A549 (cell line): ENCODE data around the gene CHML. TPM values are rescaled to one million over a fixed set of nuclear protein-coding genes. Genes with fewer than 3 reads are reported as not detected.

ENCODE experiments used
- ATAC-seq, 2 experiments: fragments of 200-7000 bp in 1 of 2; fragments of >200 bp in 1 of 2; cut with Nextera tagmentation in 1 of 2; cut with Tn5 transposase in 1 of 2; 3 replicates each; pipeline versions ENCODE4 v1.8.0 to v1.9.1; 2018 to 2020; ENCODE audit warnings: mild to moderate bottlenecking in 1 of 2, moderate library complexity in 1 of 2
- CTCF ChIA-PET: fragments of 300-600 bp; sonication (Branson Sonifier 250); formaldehyde crosslinking; extraction: SDS; loops from one replicate; lab custom pipeline; 2021; ENCODE audit warnings: antibody characterized with exemption, inconsistent platforms; lab: Yijun Ruan, JAX
- POLR2A ChIA-PET: fragments of 350-600 bp; formaldehyde crosslinking; extraction: SDS; loops from one replicate; lab custom pipeline; 2021; ENCODE audit warnings: antibody characterized with exemption, inconsistent platforms; lab: Yijun Ruan, JAX
- DNase-seq, 2 experiments: peaks; one replicate each; pipeline versions ENCODE4 v3.0.0 to v3.0.0-alpha.2; 2011 to 2016; ENCODE audit warnings: low read depth in 1 of 2, low spot score in 1 of 2
- FAIRE-seq: peaks from 2 replicates; lab custom pipeline; 2011; peaks lifted over from hg19 to GRCh38; lab: Jason Lieb, UNC
- H3K27ac ChIP-seq, 2 experiments: fragments of >200 bp; sonication (Bioruptor Twin); formaldehyde crosslinking; 3 replicates each; pipeline ENCODE4 v1.5.1; 2016 to 2017
- H3K4me1 ChIP-seq: fragments of >200 bp; sonication (Bioruptor Twin); formaldehyde crosslinking; 3 replicates; pipeline ENCODE4 v1.6.1; 2016
- H3K4me2 ChIP-seq: fragments of >200 bp; sonication (Bioruptor Twin); formaldehyde crosslinking; 3 replicates; pipeline ENCODE4 v1.6.1; 2016
- H3K4me3 ChIP-seq: fragments of >200 bp; sonication (Bioruptor Twin); formaldehyde crosslinking; 3 replicates; pipeline ENCODE4 v1.5.1; 2016
- H3K9me3 ChIP-seq: fragments of >200 bp; sonication (Bioruptor Twin); formaldehyde crosslinking; 3 replicates; pipeline ENCODE4 v1.6.1; 2016
- ATOH8 ChIP-seq: fragments of 250-450 bp; sonication (Bioruptor Pico); IDR thresholded peaks from 2 replicates; pipeline ENCODE4 v1.5.0; 2020; ENCODE audit warnings: low read depth, mild to moderate bottlenecking, moderate library complexity
- CBX8 ChIP-seq: fragments of 200-600 bp; sonication (generic); IDR thresholded peaks from 2 replicates; pipeline ENCODE4 v1.6.1; 2016
- E2F6 ChIP-seq: IDR thresholded peaks from 2 replicates; pipeline ENCODE4 v1.6.1; 2012; ENCODE audit warnings: low read depth, borderline replicate concordance
- HDAC2 ChIP-seq: fragments of 200-600 bp; sonication (generic); IDR thresholded peaks from 2 replicates; pipeline ENCODE4 v1.6.1; 2016
- MAFK ChIP-seq: fragments of 450-650 bp; IDR thresholded peaks from 2 replicates; pipeline ENCODE4 v1.6.1; 2014; ENCODE audit not compliant: partially characterized antibody
- MAZ ChIP-seq: fragments of 150-350 bp; IDR thresholded peaks from 2 replicates; pipeline ENCODE4 v1.6.1; 2014; ENCODE audit warnings: antibody characterized with exemption, low read depth, low read length, borderline replicate concordance
- PHF8 ChIP-seq: fragments of 200-600 bp; sonication (generic); IDR thresholded peaks from 2 replicates; pipeline ENCODE4 v1.6.1; 2016; ENCODE audit warnings: low read depth, mild to moderate bottlenecking, antibody characterized with exemption, moderate library complexity, borderline replicate concordance
- POLR2A ChIP-seq: IDR thresholded peaks from 2 replicates; pipeline ENCODE4 v1.6.1; 2012; ENCODE audit warnings: mild to moderate bottlenecking, low read length
- SMC3 ChIP-seq: fragments of >200 bp; sonication (Bioruptor Twin); formaldehyde crosslinking; IDR thresholded peaks from 3 replicates; pipeline ENCODE4 v1.6.1; 2018; ENCODE audit warnings: inconsistent platforms
- ZC3H11A ChIP-seq: fragments of 450-650 bp; IDR thresholded peaks from 2 replicates; pipeline ENCODE4 v1.6.1; 2014; ENCODE audit warnings: antibody characterized with exemption, mild to moderate bottlenecking
- ZFP36 ChIP-seq: fragments of 450-650 bp; IDR thresholded peaks from 2 replicates; pipeline ENCODE4 v1.6.1; 2014; ENCODE audit warnings: borderline replicate concordance; ENCODE audit not compliant: partially characterized antibody
- WGBS: methylation state at CpG from one replicate; pipeline ENCODE4 v1.1.6; 2017; ENCODE audit errors: missing lambda C conversion rate; 5-methylcytosine and 5-hydroxymethylcytosine counted together
- polyA plus RNA-seq, 4 experiments: library from polyadenylated mRNA; depleted of rRNA in 3 of 4; stranded (reverse); fragments of >200 nt; fragmentation: RNase III in 1 of 4; extraction: RNeasy Plus Mini Kit Qiagen cat#74134 plus additional on column Dnase treatment in 1 of 4; gene quantifications; 2 replicates in 3 of 4; 3 replicates in 1 of 4; pipeline ENCODE4 v1.2.3, GENCODE V29; 2011 to 2017
- TF ChIP-seq, protein P1 (sequence below): fragments of 150-350 bp; IDR thresholded peaks from 2 replicates; pipeline ENCODE4 v1.6.1; 2014; ENCODE audit warnings: low read depth, mild to moderate bottlenecking, low read length
- TF ChIP-seq, protein P2 (sequence below): IDR thresholded peaks from 2 replicates; pipeline ENCODE4 v1.6.1; 2012
- TF ChIP-seq, protein P3 (sequence below): fragments of 200-600 bp; sonication (generic); IDR thresholded peaks from 2 replicates; pipeline ENCODE4 v1.6.1; 2016; ENCODE audit warnings: antibody characterized with exemption, mild to moderate bottlenecking, moderate library complexity

The CHML gene
- polyA plus RNA-seq, 2 of the 4 experiments (the other 2 are of a cell fraction): 8.8 to 15.2 TPM

GRCh38 chr1:241631674-241632073 is 8.5 kb downstream of the CHML start:
- H3K9me3 ChIP-seq: no peaks in the 10 kb centered on the region
- ChIA-PET POLR2A (no interaction called here), CTCF (interaction anchor here (0.6 to 2.0 kb wide), 2 partner anchors 20 to 207 kb away, joined by 3 to 14 read pairs; no protein-coding TSS in a partner anchor)
- no peak for FAIRE-seq
- H3K4me3 ChIP-seq: no peak overlapping the region
- peaks cover 49% of the 10 kb centered on the region for H3K4me1 ChIP-seq
- no peak overlapping the region for H3K27ac ChIP-seq
- H3K4me2 ChIP-seq: peak overlapping the region; percentile 40
- TF ChIP-seq, protein P1, sequence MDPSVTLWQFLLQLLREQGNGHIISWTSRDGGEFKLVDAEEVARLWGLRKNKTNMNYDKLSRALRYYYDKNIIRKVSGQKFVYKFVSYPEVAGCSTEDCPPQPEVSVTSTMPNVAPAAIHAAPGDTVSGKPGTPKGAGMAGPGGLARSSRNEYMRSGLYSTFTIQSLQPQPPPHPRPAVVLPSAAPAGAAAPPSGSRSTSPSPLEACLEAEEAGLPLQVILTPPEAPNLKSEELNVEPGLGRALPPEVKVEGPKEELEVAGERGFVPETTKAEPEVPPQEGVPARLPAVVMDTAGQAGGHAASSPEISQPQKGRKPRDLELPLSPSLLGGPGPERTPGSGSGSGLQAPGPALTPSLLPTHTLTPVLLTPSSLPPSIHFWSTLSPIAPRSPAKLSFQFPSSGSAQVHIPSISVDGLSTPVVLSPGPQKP: no peak
- WGBS: 73% methylated on average over 5 of the region's 5 CpGs
- no peak for ATAC-seq
- DNase-seq: no peak

DNA sequence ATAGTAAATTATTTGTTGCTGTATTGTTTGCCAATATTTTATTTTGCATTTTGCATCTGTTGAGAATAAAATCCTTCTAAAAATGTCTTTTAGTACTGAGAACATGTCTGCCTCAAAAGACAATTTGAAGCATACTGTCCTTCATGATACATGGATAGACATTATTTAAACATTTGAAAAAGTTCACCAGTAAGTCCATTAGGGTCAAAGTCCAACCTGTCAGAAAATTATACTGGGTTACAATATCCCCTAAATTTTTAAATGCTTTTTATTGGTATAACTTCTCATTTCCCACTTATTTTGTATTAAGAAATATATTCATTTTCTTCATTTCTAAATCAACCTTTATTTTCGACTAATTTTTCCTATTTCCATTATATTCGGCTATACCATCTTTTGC is 9.3 kb downstream of the CHML start:
- Histone ChIP-seq H3K9me3 (no peaks in the 10 kb centered on the region), H3K4me1 (peaks cover 45% of the 10 kb centered on the region), H3K4me2 (no peak overlapping the region; the same call in 1 of the 3 replicates), H3K4me3 (no peak overlapping the region), H3K27ac (no peak overlapping the region)
- WGBS: 86% methylated on average over 2 of the region's 2 CpGs
- ATAC-seq (no peak), DNase-seq (no peak), FAIRE-seq (no peak)
- POLR2A ChIA-PET: no interaction called here
- CTCF ChIA-PET: no interaction called here
- TF ChIP-seq MAZ (no peak), PHF8 (no peak), HDAC2 (no peak), ATOH8 (CRISPR knock-in tag) (no peak), ZFP36 (no peak), ZC3H11A (no peak), POLR2A (no peak)
- TF ChIP-seq, protein P2, sequence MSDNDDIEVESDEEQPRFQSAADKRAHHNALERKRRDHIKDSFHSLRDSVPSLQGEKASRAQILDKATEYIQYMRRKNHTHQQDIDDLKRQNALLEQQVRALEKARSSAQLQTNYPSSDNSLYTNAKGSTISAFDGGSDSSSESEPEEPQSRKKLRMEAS: no peak

DNA sequence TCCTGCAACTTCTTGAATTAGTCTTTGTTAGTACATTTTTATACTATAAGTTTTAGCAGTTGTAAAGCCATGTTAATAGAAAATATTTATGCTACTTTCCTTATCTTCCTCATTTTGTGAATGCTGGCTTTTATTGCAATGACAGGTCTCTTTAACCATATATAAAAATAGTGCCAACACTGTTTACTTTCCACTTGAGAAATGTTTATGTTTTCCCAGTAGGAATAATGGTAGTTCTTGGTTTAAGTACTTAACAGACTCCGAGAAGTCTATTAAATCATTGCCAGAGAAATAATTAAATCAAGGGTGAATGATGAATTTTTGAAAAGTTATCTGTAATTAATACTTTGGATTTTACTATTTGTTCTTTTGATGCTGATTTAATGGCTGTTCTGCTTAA is 9.7 kb downstream of the CHML start:
- DNase-seq (no peak), FAIRE-seq (peak; percentile 43), ATAC-seq (no peak)
- H3K4me3 ChIP-seq: no peak overlapping the region
- no peak overlapping the region; the same call in 2 of the 3 replicates for H3K4me2 ChIP-seq
- H3K9me3 ChIP-seq: no peaks in the 10 kb centered on the region
- peaks cover 45% of the 10 kb centered on the region for H3K4me1 ChIP-seq
- ChIA-PET POLR2A (no interaction called here), CTCF (interaction anchor here (1.3 to 1.8 kb wide), 3 partner anchors 16 to 204 kb away, joined by 4 to 14 read pairs (median 4); no protein-coding TSS in a partner anchor)
- TF ChIP-seq, protein P3, sequence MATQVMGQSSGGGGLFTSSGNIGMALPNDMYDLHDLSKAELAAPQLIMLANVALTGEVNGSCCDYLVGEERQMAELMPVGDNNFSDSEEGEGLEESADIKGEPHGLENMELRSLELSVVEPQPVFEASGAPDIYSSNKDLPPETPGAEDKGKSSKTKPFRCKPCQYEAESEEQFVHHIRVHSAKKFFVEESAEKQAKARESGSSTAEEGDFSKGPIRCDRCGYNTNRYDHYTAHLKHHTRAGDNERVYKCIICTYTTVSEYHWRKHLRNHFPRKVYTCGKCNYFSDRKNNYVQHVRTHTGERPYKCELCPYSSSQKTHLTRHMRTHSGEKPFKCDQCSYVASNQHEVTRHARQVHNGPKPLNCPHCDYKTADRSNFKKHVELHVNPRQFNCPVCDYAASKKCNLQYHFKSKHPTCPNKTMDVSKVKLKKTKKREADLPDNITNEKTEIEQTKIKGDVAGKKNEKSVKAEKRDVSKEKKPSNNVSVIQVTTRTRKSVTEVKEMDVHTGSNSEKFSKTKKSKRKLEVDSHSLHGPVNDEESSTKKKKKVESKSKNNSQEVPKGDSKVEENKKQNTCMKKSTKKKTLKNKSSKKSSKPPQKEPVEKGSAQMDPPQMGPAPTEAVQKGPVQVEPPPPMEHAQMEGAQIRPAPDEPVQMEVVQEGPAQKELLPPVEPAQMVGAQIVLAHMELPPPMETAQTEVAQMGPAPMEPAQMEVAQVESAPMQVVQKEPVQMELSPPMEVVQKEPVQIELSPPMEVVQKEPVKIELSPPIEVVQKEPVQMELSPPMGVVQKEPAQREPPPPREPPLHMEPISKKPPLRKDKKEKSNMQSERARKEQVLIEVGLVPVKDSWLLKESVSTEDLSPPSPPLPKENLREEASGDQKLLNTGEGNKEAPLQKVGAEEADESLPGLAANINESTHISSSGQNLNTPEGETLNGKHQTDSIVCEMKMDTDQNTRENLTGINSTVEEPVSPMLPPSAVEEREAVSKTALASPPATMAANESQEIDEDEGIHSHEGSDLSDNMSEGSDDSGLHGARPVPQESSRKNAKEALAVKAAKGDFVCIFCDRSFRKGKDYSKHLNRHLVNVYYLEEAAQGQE: 0 out of 2 replicates have a peak, but pooled peaks have one; percentile 22
- TF ChIP-seq, protein P1: no peak
- TF ChIP-seq SMC3 (no peak), MAFK (no peak), CBX8 (no peak), E2F6 (no peak)
- WGBS: 93% methylated on average over 1 of the region's 1 CpG
- H3K27ac ChIP-seq: no peak overlapping the region
